ENCODE results near the gene APOL4.

DNA sequence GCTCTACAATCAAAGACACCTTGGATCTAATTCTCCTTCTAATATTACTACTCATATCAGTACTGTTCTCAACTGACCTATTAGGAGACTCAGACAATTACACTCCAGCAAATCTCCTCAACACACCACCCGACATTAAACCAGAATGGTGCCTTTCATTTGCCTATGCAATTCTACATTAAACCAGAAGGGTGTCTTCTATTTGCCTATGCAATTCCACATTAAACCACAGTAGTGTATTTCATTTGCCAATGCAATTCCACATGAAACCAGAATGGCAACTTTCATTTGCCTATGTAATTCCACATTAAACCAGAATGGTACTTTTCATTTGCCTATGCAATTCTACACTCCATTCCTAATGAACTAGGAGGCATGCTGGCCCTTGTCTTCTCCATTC is 25.7 kb downstream of the APOL4 start:
- TF ChIP-seq POLR2AphosphoS5 (IDR thresholded peaks at IDR 0.05) (no peak), CTCF (IDR thresholded peaks at IDR 0.05) (peak in 1 of 6 experiments; percentile 39)
